GM19099 (cell line): ENCODE data around the gene ROPN1L.

Experiments
- POLR2A ChIP-seq: IDR thresholded peaks from 3 replicates; pipeline ENCODE4 v1.6.1; 2011; ENCODE audit warnings: low read depth; ENCODE audit not compliant: insufficient read length; ENCODE audit errors: extremely low read depth

The ROPN1L gene

GRCh38 chr5:10478436-10478835, 36.8 kb downstream of the ROPN1L start:
- no peak for TF ChIP-seq POLR2A

- TF ChIP-seq POLR2A: no peak
These were observed 37.6 kb downstream of the ROPN1L start for GRCh38 chr5:10479154-10479721.

GRCh38 chr5:10480237-10480985, 38.7 kb downstream of the ROPN1L start:
- TF ChIP-seq POLR2A: no peak

- no peak for TF ChIP-seq POLR2A
These were observed 39.7 kb downstream of the ROPN1L start for GRCh38 chr5:10481241-10481935.

GRCh38 chr5:10482791-10483530, 41.3 kb downstream of the ROPN1L start:
- no peak for TF ChIP-seq POLR2A

- TF ChIP-seq POLR2A: no peak
These were observed 43.1 kb downstream of the ROPN1L start for GRCh38 chr5:10484774-10485141.

- TF ChIP-seq POLR2A: no peak
These were observed 43.6 kb downstream of the ROPN1L start for GRCh38 chr5:10485142-10485795.

GRCh38 chr5:10485897-10486296, 44.2 kb downstream of the ROPN1L start:
- TF ChIP-seq POLR2A: no peak

- TF ChIP-seq POLR2A: no peak
These were observed 45.0 kb downstream of the ROPN1L start for GRCh38 chr5:10486511-10487344.

GRCh38 chr5:10488144-10488543, 46.5 kb downstream of the ROPN1L start:
- no peak for TF ChIP-seq POLR2A

- no peak for TF ChIP-seq POLR2A
These were observed 48.2 kb downstream of the ROPN1L start for GRCh38 chr5:10489810-10490426.

- no peak for TF ChIP-seq POLR2A
These were observed 49.4 kb downstream of the ROPN1L start for GRCh38 chr5:10490927-10491672.

- TF ChIP-seq POLR2A: no peak
These were observed 50.0 kb downstream of the ROPN1L start for GRCh38 chr5:10491673-10492026.
